H1 (cell line): ENCODE data around the gene PCTP. TPM values are rescaled to one million over a fixed set of nuclear protein-coding genes. Genes with fewer than 3 reads are reported as not detected.

Experiments used
- CTCF ChIA-PET: fragments of 300-600 bp; sonication (Branson Sonifier 250); formaldehyde crosslinking; loops from one replicate; lab custom pipeline; 2021; ENCODE audit not compliant: partially characterized antibody; lab: Charles Lee
- POLR2A ChIA-PET: fragments of 300-600 bp; sonication (Branson Sonifier 250); formaldehyde crosslinking; loops from one replicate; lab custom pipeline; 2021; ENCODE audit warnings: inconsistent platforms; ENCODE audit not compliant: partially characterized antibody; lab: Charles Lee
- DNase-seq, 2 experiments: peaks; one replicate each; pipeline versions ENCODE4 v3.0.0 to v3.0.0-alpha.2; 2010 to 2022; ENCODE audit warnings: low spot score in 2 of 2, low read depth in 1 of 2, mixed read lengths in 1 of 2
- FAIRE-seq: peaks from 2 replicates; lab custom pipeline; 2011; peaks lifted over from hg19 to GRCh38; lab: Jason Lieb, UNC
- H2AFZ ChIP-seq: 2 replicates; pipeline ENCODE4 v1.8.1; 2012; ENCODE audit warnings: low read length, inconsistent platforms
- H2AK5ac ChIP-seq: 2 replicates; pipeline ENCODE4 v1.6.1; 2013; ENCODE audit warnings: low read depth, low read length
- H2BK120ac ChIP-seq: replicated peaks from 2 replicates; pipeline ENCODE3; 2013; ENCODE audit warnings: low read depth, low read length, inconsistent platforms
- H2BK12ac ChIP-seq: 2 replicates; pipeline ENCODE4 v1.6.1; 2013; ENCODE audit warnings: low read depth, low read length
- H2BK15ac ChIP-seq: 2 replicates; pipeline ENCODE4 v1.6.1; 2013; ENCODE audit warnings: low read length
- H2BK20ac ChIP-seq: 2 replicates; pipeline ENCODE4 v1.6.1; 2013; ENCODE audit warnings: low read length
- H2BK5ac ChIP-seq: 2 replicates; pipeline ENCODE4 v1.6.1; 2013; ENCODE audit warnings: low read depth, low read length
- H3K14ac ChIP-seq: 2 replicates; pipeline ENCODE4 v1.6.1; 2013; ENCODE audit warnings: inconsistent platforms; ENCODE audit not compliant: insufficient read length
- H3K18ac ChIP-seq: 2 replicates; pipeline ENCODE4 v1.6.1; 2013; ENCODE audit warnings: low read length; ENCODE audit errors: extremely low read depth
- H3K23ac ChIP-seq: 2 replicates; pipeline ENCODE4 v1.6.1; 2013; ENCODE audit warnings: inconsistent platforms; ENCODE audit not compliant: insufficient read length
- H3K23me2 ChIP-seq: 2 replicates; pipeline ENCODE4 v1.6.1; 2013; ENCODE audit warnings: low read depth, low read length
- H3K27ac ChIP-seq: 2 replicates; pipeline ENCODE4 v1.6.1; 2011; ENCODE audit warnings: low read depth, low read length, inconsistent platforms
- H3K27me3 ChIP-seq, 4 experiments: replicated peaks in 1 of 4; 1 replicate in 1 of 4; 2 replicates in 3 of 4; pipeline versions ENCODE4 v1.6.1 to v1.8.1; 2011 to 2013; ENCODE audit warnings: low read length in 3 of 4, mild to moderate bottlenecking in 3 of 4, inconsistent platforms in 2 of 4, mixed read lengths in 2 of 4, moderate library complexity in 1 of 4; ENCODE audit not compliant: control insufficient read depth in 3 of 4, insufficient read depth in 3 of 4; ENCODE audit errors: extremely low read depth in 1 of 4
- H3K36me3 ChIP-seq, 4 experiments: 2 replicates each; pipeline versions ENCODE4 v1.6.1 to v1.8.1; 2011 to 2013; ENCODE audit warnings: mild to moderate bottlenecking in 4 of 4, low read length in 3 of 4, moderate library complexity in 2 of 4, control low read depth in 1 of 4, inconsistent platforms in 1 of 4; ENCODE audit not compliant: insufficient read depth in 4 of 4, control insufficient read depth in 2 of 4
- H3K4ac ChIP-seq: replicated peaks from 2 replicates; pipeline ENCODE3; 2013; ENCODE audit warnings: low read length, low read depth, mixed read lengths, inconsistent platforms; ENCODE audit not compliant: insufficient read length
- H3K4me1 ChIP-seq, 4 experiments: replicated peaks in 1 of 4; 1 replicate in 1 of 4; 2 replicates in 3 of 4; pipeline versions ENCODE4 v1.6.1 to v1.8.1; 2011 to 2013; ENCODE audit warnings: low read length in 3 of 4, inconsistent platforms in 2 of 4, mixed read lengths in 1 of 4; ENCODE audit not compliant: insufficient read depth in 4 of 4, control insufficient read depth in 3 of 4
- H3K4me2 ChIP-seq, 2 experiments: 2 replicates each; pipeline versions ENCODE4 v1.6.1 to v1.8.1; 2011 to 2013; ENCODE audit warnings: low read depth in 2 of 2, low read length in 2 of 2, control low read depth in 1 of 2, inconsistent platforms in 1 of 2, mild to moderate bottlenecking in 1 of 2; ENCODE audit not compliant: insufficient read depth in 1 of 2
- H3K4me3 ChIP-seq, 4 experiments: fragments of 200-600, 300-600 bp in 1 of 4; sonication (generic), shearing (Covaris generic), sonication (Bioruptor Twin) in 1 of 4; 2 replicates each; pipeline versions ENCODE4 v1.5.1 to v1.8.1; 2011 to 2016; ENCODE audit warnings: low read length in 4 of 4, low read depth in 3 of 4, control low read depth in 2 of 4, inconsistent platforms in 2 of 4, mild to moderate bottlenecking in 2 of 4, mixed read lengths in 1 of 4, moderate library complexity in 1 of 4; ENCODE audit not compliant: insufficient read depth in 2 of 4; ENCODE audit errors: extremely low read depth in 1 of 4
- H3K56ac ChIP-seq: replicated peaks from 2 replicates; pipeline ENCODE3; 2013; ENCODE audit warnings: low read depth, mild to moderate bottlenecking, mixed read lengths, low read length, inconsistent platforms; ENCODE audit not compliant: insufficient read length
- H3K79me1 ChIP-seq: 2 replicates; pipeline ENCODE4 v1.6.1; 2013; ENCODE audit warnings: low read depth, low read length, control low read depth
- H3K79me2 ChIP-seq, 2 experiments: 2 replicates each; pipeline versions ENCODE4 v1.6.1 to v1.8.1; 2012 to 2013; ENCODE audit warnings: low read length in 2 of 2, mild to moderate bottlenecking in 2 of 2, inconsistent platforms in 1 of 2; ENCODE audit not compliant: insufficient read depth in 2 of 2, control insufficient read depth in 1 of 2
- H3K9ac ChIP-seq, 4 experiments: replicated peaks in 1 of 4; 1 replicate in 1 of 4; 2 replicates in 3 of 4; pipeline versions ENCODE4 v1.6.1 to v1.8.1; 2011 to 2013; ENCODE audit warnings: low read depth in 3 of 4, low read length in 3 of 4, control low read depth in 2 of 4, mild to moderate bottlenecking in 2 of 4, moderate library complexity in 2 of 4, inconsistent platforms in 1 of 4; ENCODE audit errors: extremely low read depth in 1 of 4
- H3K9me3 ChIP-seq, 2 experiments: 2 replicates each; pipeline versions ENCODE4 v1.6.1 to v1.8.1; 2012 to 2013; ENCODE audit warnings: mild to moderate bottlenecking in 2 of 2, moderate library complexity in 2 of 2, control low read depth in 1 of 2, inconsistent platforms in 1 of 2, low read depth in 1 of 2, low read length in 1 of 2, mixed read lengths in 1 of 2; ENCODE audit not compliant: insufficient read depth in 2 of 2
- H4K20me1 ChIP-seq, 2 experiments: replicated peaks in 1 of 2; 2 replicates each; pipeline versions ENCODE3 to v1.8.1; 2011 to 2013; ENCODE audit warnings: inconsistent platforms in 2 of 2, low read length in 2 of 2, mild to moderate bottlenecking in 1 of 2; ENCODE audit not compliant: insufficient read depth in 2 of 2, control insufficient read depth in 1 of 2
- H4K5ac ChIP-seq: 2 replicates; pipeline ENCODE4 v1.6.1; 2013; ENCODE audit warnings: low read length, low read depth, mixed read lengths, inconsistent platforms; ENCODE audit not compliant: insufficient read length
- H4K8ac ChIP-seq: 2 replicates; pipeline ENCODE4 v1.8.0; 2013; ENCODE audit warnings: mild to moderate bottlenecking, moderate library complexity, low read length, inconsistent platforms; ENCODE audit not compliant: insufficient read depth; ENCODE audit errors: extremely low read depth
- H4K91ac ChIP-seq: replicated peaks from 2 replicates; pipeline ENCODE3; 2013; ENCODE audit warnings: low read length, mixed read lengths, inconsistent platforms; ENCODE audit not compliant: insufficient read length
- BCL11A ChIP-seq, 2 experiments: IDR thresholded peaks; one replicate each; pipeline ENCODE4 v1.6.1; 2011; ENCODE audit warnings: low read depth in 2 of 2, low read length in 2 of 2, mild to moderate bottlenecking in 2 of 2
- EZH2 ChIP-seq: fragments of 200-600 bp; sonication (generic); IDR thresholded peaks from 2 replicates; pipeline ENCODE4 v1.7.1; 2012; ENCODE audit warnings: low read depth, mild to moderate bottlenecking, moderate library complexity, low read length, inconsistent platforms; ENCODE audit not compliant: severe bottlenecking
- GTF2F1 ChIP-seq: IDR thresholded peaks from 2 replicates; pipeline ENCODE4 v1.6.1; 2012; ENCODE audit warnings: low read depth, low read length, improper control_type of control experiment, borderline replicate concordance
- RNF2 ChIP-seq: fragments of 200-900, 300-1000 bp; sonication (generic); IDR thresholded peaks from 2 replicates; pipeline ENCODE4 v1.7.1; 2016; ENCODE audit warnings: borderline replicate concordance, low read depth, mild to moderate bottlenecking, antibody characterized with exemption, low read length; ENCODE audit not compliant: poor library complexity, severe bottlenecking; ENCODE audit errors: missing control alignments
- SAP30 ChIP-seq: fragments of 300-600 bp; sonication (generic); IDR thresholded peaks from 2 replicates; pipeline ENCODE4 v1.7.1; 2012; ENCODE audit warnings: low read length, moderate library complexity, mild to moderate bottlenecking, inconsistent platforms; ENCODE audit not compliant: insufficient read depth, insufficient replicate concordance
- TEAD4 ChIP-seq: IDR thresholded peaks from 2 replicates; pipeline ENCODE4 v1.6.1; 2012; ENCODE audit warnings: low read depth, low read length, inconsistent platforms, mixed read lengths
- ZNF274 ChIP-seq: IDR thresholded peaks from 2 replicates; pipeline ENCODE4 v1.7.0; 2012; ENCODE audit warnings: low read length, borderline replicate concordance; ENCODE audit errors: extremely low read depth
- WGBS, 2 experiments: shearing (Covaris generic) in 1 of 2; methylation state at CpG; one replicate each; pipeline versions ENCODE4 v1.1.6 to v1.1.7; 2013 to 2015; ENCODE audit warnings: low lambda C conversion rate in 2 of 2, mixed read lengths in 2 of 2, inconsistent platforms in 1 of 2, low coverage in 1 of 2, missing lambda C conversion rate in 1 of 2; ENCODE audit not compliant: insufficient replicate concordance in 2 of 2, insufficient coverage in 1 of 2, insufficient read length in 1 of 2; ENCODE audit errors: extremely low coverage in 1 of 2, missing lambda C conversion rate in 1 of 2; 5-methylcytosine and 5-hydroxymethylcytosine counted together
- polyA plus RNA-seq, 7 experiments: library from polyadenylated mRNA; depleted of rRNA in 3 of 7; stranded (reverse) in 5 of 7; unstranded in 2 of 7; fragments of >200 nt in 5 of 7; fragments of 200-250 nt in 2 of 7; gene quantifications; 1 replicate in 5 of 7; 2 replicates in 1 of 7; 4 replicates in 1 of 7; pipeline versions ENCODE4 v1.2.1 to v1.2.3, GENCODE V29; 2011 to 2013; ENCODE audit warnings: missing spikeins in 2 of 7, mixed read lengths in 2 of 7
- total RNA-seq: library from RNA; stranded (reverse); fragmentation: NEBNext Ultra II Directional; extraction: Animal tissue kit (Norgen Biotek cat#: 25700); gene quantifications from 2 replicates; pipeline ENCODE4 v1.2.1, GENCODE V29; 2021
- TF ChIP-seq, protein P1 (sequence below), 3 experiments: IDR thresholded peaks; 1 replicate in 2 of 3; 2 replicates in 1 of 3; pipeline versions ENCODE4 v1.5.1 to v1.6.1; 2011; ENCODE audit warnings: low read length in 3 of 3, mild to moderate bottlenecking in 3 of 3, inconsistent platforms in 2 of 3, low read depth in 1 of 3, moderate library complexity in 1 of 3; ENCODE audit not compliant: insufficient read depth in 1 of 3; ENCODE audit errors: control extremely low read depth in 1 of 3
- TF ChIP-seq, protein P2 (sequence below): IDR thresholded peaks from 2 replicates; pipeline ENCODE4 v1.6.1; 2011; ENCODE audit warnings: low read depth, mild to moderate bottlenecking, low read length; ENCODE audit not compliant: insufficient read depth

The PCTP gene
- total and polyA plus RNA-seq, 2 of the 8 experiments (the other 6 are each of a cell fraction or from before 2014, with no cell fraction given): 14.1 to 14.6 TPM

GRCh38 chr17:55817397-55817709 lies 66.5 kb downstream of the PCTP start:
- H3K4me2 ChIP-seq: no peak overlapping the region
- WGBS, 2 experiments: 100% methylated on average over 1 of the region's 1 CpG; no CpG with 5 or more reads in 1 of the 2 experiments
- H4K8ac ChIP-seq: no peak overlapping the region
- no peak overlapping the region for H3K27ac ChIP-seq
- no peak overlapping the region for H2BK15ac ChIP-seq
- DNase-seq (no peak), FAIRE-seq (no peak)
- H3K27me3 ChIP-seq: no peaks in the 10 kb centered on the region
- ChIA-PET CTCF (interaction anchor here (0.9 to 1.9 kb wide), 4 partner anchors 10 to 291 kb away, joined by 3 to 5 read pairs (median 4); no protein-coding TSS in a partner anchor), POLR2A (no interaction called here)
- no peak overlapping the region for H3K56ac ChIP-seq
- H3K9ac ChIP-seq: no peak overlapping the region
- H4K5ac ChIP-seq: no peak overlapping the region
- no peak overlapping the region for H2AK5ac ChIP-seq
- no peaks in the 10 kb centered on the region for H4K20me1 ChIP-seq
- H3K14ac ChIP-seq: no peak overlapping the region
- no peaks in the 10 kb centered on the region for H3K23me2 ChIP-seq
- H3K4me3 ChIP-seq: no peak overlapping the region
- H3K18ac ChIP-seq: no peak overlapping the region
- no peaks in the 10 kb centered on the region for H3K79me2 ChIP-seq
- no peak overlapping the region for H2BK5ac ChIP-seq
- H2AFZ ChIP-seq: no peak overlapping the region
- H3K23ac ChIP-seq: no peak overlapping the region
- no peak overlapping the region for H2BK12ac ChIP-seq
- H2BK120ac ChIP-seq: no peak overlapping the region
- H3K4me1 ChIP-seq: no peaks in the 10 kb centered on the region
- no peak overlapping the region for H2BK20ac ChIP-seq
- H3K4ac ChIP-seq: no peak overlapping the region
- no peaks in the 10 kb centered on the region for H3K36me3 ChIP-seq
- no peaks in the 10 kb centered on the region for H3K9me3 ChIP-seq
- no peaks in the 10 kb centered on the region for H3K79me1 ChIP-seq
- no peak overlapping the region for H4K91ac ChIP-seq
- TF ChIP-seq EZH2 (no peak), RNF2 (no peak), TEAD4 (no peak), SAP30 (no peak), BCL11A (IDR thresholded peaks at IDR 0.05; ENCODE audit: low read depth in 2 of 2, low read length in 2 of 2) (no peak), GTF2F1 (no peak), ZNF274 (no peak)
- TF ChIP-seq, protein P1, sequence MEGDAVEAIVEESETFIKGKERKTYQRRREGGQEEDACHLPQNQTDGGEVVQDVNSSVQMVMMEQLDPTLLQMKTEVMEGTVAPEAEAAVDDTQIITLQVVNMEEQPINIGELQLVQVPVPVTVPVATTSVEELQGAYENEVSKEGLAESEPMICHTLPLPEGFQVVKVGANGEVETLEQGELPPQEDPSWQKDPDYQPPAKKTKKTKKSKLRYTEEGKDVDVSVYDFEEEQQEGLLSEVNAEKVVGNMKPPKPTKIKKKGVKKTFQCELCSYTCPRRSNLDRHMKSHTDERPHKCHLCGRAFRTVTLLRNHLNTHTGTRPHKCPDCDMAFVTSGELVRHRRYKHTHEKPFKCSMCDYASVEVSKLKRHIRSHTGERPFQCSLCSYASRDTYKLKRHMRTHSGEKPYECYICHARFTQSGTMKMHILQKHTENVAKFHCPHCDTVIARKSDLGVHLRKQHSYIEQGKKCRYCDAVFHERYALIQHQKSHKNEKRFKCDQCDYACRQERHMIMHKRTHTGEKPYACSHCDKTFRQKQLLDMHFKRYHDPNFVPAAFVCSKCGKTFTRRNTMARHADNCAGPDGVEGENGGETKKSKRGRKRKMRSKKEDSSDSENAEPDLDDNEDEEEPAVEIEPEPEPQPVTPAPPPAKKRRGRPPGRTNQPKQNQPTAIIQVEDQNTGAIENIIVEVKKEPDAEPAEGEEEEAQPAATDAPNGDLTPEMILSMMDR (IDR thresholded peaks at IDR 0.05; ENCODE audit: control extremely low read depth in 1 of 3, insufficient read depth in 1 of 3, low read depth in 1 of 3, low read length in 3 of 3): no peak
- TF ChIP-seq, protein P2, sequence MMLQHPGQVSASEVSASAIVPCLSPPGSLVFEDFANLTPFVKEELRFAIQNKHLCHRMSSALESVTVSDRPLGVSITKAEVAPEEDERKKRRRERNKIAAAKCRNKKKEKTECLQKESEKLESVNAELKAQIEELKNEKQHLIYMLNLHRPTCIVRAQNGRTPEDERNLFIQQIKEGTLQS: no peak
